A549 (cell line): ENCODE results near the gene PLA2G7.

Source experiments
- CTCF ChIP-seq: fragments of >200 bp; sonication (Bioruptor Twin); formaldehyde crosslinking; IDR thresholded peaks from 3 replicates; pipeline ENCODE4 v1.5.1; 2016
- MAX ChIP-seq: IDR thresholded peaks from 2 replicates; pipeline ENCODE4 v1.6.1; 2012

- TF ChIP-seq CTCF: no peak
- no peak for TF ChIP-seq MAX
These were observed 60.8 kb downstream of the PLA2G7 start for GRCh38 chr6:46674410-46674809.
